K562 treated with DMSO at 1 percent for 48 hours (cell line): Measurements from ENCODE around the gene FAM78B. TPM values are rescaled to one million over a fixed set of nuclear protein-coding genes. Genes with fewer than 3 reads are reported as not detected.

Experiments used
- total RNA-seq: library from RNA; unstranded; fragments of 300-600 nt; gene quantifications from 2 replicates; pipeline ENCODE4 v1.2.3, GENCODE V29; 2022; ENCODE audit warnings: low replicate concordance; ENCODE audit errors: extremely low read depth

Gene FAM78B
- not detected in 2 replicates for total RNA-seq

GRCh38 chr1:166166698-166167571, at the start of gene FAM78B:
FAM78B (minus strand) TSS chr1:166167001; CDS start chr1:166166248, 753 bp downstream.

